ENCODE results near the gene SCYL1. TPM values are rescaled to one million over a fixed set of nuclear protein-coding genes. Genes with fewer than 3 reads are reported as not detected.
"Not testable (repeated sequence)": the region's sequence is repeated elsewhere in the genome, so short reads cannot be mapped to it uniquely, and the experiment has no call there.

The SCYL1 gene
- total RNA-seq, 1 donor from 2014 or later: 16.9 TPM

- not testable (repeated sequence) for H3K36me3 ChIP-seq; H3K27ac ChIP-seq; H3K9ac ChIP-seq; H3K4me2 ChIP-seq; DNase-seq (ENCODE audit: low spot score); H3K36me3 Mint-ChIP-seq; H3K4me3 ChIP-seq; H3F3A ChIP-seq (ENCODE audit: low read depth); H3K27me3 Mint-ChIP-seq (ENCODE audit: insufficient read depth, low read depth); H3K9me3 Mint-ChIP-seq; H3K9me3 ChIP-seq (ENCODE audit: low read depth); H2AFZ ChIP-seq (replicated peaks); H3K27me3 ChIP-seq
- H3K4me1 ChIP-seq: peaks cover 17% of the 10 kb centered on the region
- Mint-ChIP-seq H3K4me1 (peaks cover 36% of the 10 kb centered on the region), H3K27ac (peak overlapping the region; percentile 13), H3K4me3 (peak overlapping the region; percentile 17)
- H4K20me1 ChIP-seq (ENCODE audit: low read depth): peaks cover 31% of the 10 kb centered on the region
- H3K79me2 ChIP-seq (ENCODE audit: low read depth): peaks cover 15% of the 10 kb centered on the region
Measured at GRCh38 chr11:65522718-65523630, 1.9 kb upstream of the SCYL1 start.

- not testable (repeated sequence) for H3K27me3 ChIP-seq; H3K9me3 ChIP-seq (ENCODE audit: low read depth); H3K4me2 ChIP-seq; H3F3A ChIP-seq (ENCODE audit: low read depth); H3K9me3 Mint-ChIP-seq; H3K27ac ChIP-seq; H2AFZ ChIP-seq (replicated peaks); H3K4me3 ChIP-seq; DNase-seq (ENCODE audit: low spot score); H3K27me3 Mint-ChIP-seq (ENCODE audit: insufficient read depth, low read depth); H3K36me3 ChIP-seq; H3K9ac ChIP-seq; H3K36me3 Mint-ChIP-seq
- peak overlapping the region; percentile 50 for H3K4me3 Mint-ChIP-seq
- peaks cover 17% of the 10 kb centered on the region for H3K4me1 ChIP-seq
- peak overlapping the region; percentile 13 for H3K27ac Mint-ChIP-seq
- H3K4me1 Mint-ChIP-seq: peaks cover 36% of the 10 kb centered on the region
- peaks cover 32% of the 10 kb centered on the region for H4K20me1 ChIP-seq (ENCODE audit: low read depth)
- peaks cover 15% of the 10 kb centered on the region for H3K79me2 ChIP-seq (ENCODE audit: low read depth)
Measured at GRCh38 chr11:65523631-65523968, 1.3 kb upstream of the SCYL1 start.

GRCh38 chr11:65524014-65524740 is 706 bp upstream of the SCYL1 start:
- Histone ChIP-seq H3K36me3 (no peaks in the 10 kb centered on the region), H3K27ac (no peak overlapping the region), H3K9ac (no peak overlapping the region), H3F3A (ENCODE audit: low read depth) (peaks cover 8% of the 10 kb centered on the region), H3K4me3 (peak overlapping the region; percentile 34), H3K4me1 (peaks cover 17% of the 10 kb centered on the region), H3K27me3 (no peaks in the 10 kb centered on the region), H2AFZ (replicated peaks) (no peak overlapping the region), H4K20me1 (ENCODE audit: low read depth) (peaks cover 33% of the 10 kb centered on the region), H3K4me2 (peak overlapping the region; percentile 71), H3K9me3 (ENCODE audit: low read depth) (no peaks in the 10 kb centered on the region), H3K79me2 (ENCODE audit: low read depth) (peaks cover 15% of the 10 kb centered on the region)
- Mint-ChIP-seq H3K27me3 (ENCODE audit: insufficient read depth, low read depth) (peaks cover 3% of the 10 kb centered on the region), H3K36me3 (peaks cover 10% of the 10 kb centered on the region), H3K4me1 (peaks cover 40% of the 10 kb centered on the region), H3K27ac (peak overlapping the region; percentile 31), H3K9me3 (no peaks in the 10 kb centered on the region), H3K4me3 (peak overlapping the region; percentile 70)
- no peak for DNase-seq (ENCODE audit: low spot score)
- TF ChIP-seq EZH2phosphoT487 (IDR thresholded peaks at IDR 0.05): no peak
- TF ChIP-seq CTCF (IDR thresholded peaks at IDR 0.05): no peak

- peaks cover 16% of the 10 kb centered on the region for H3K36me3 Mint-ChIP-seq
- H3K79me2 ChIP-seq (ENCODE audit: low read depth): peaks cover 15% of the 10 kb centered on the region
- H3K27me3 ChIP-seq: no peaks in the 10 kb centered on the region
- H3K4me1 Mint-ChIP-seq: peaks cover 40% of the 10 kb centered on the region
- DNase-seq (ENCODE audit: low spot score): no peak
- H3K4me3 ChIP-seq: peak overlapping the region; percentile 99
- H3F3A ChIP-seq (ENCODE audit: low read depth): peaks cover 12% of the 10 kb centered on the region
- no peaks in the 10 kb centered on the region for H3K36me3 ChIP-seq
- H3K4me2 ChIP-seq: peak overlapping the region; percentile 96
- peaks cover 3% of the 10 kb centered on the region for H3K27me3 Mint-ChIP-seq (ENCODE audit: insufficient read depth, low read depth)
- peak overlapping the region; percentile 83 for H2AFZ ChIP-seq (replicated peaks)
- no peaks in the 10 kb centered on the region for H3K9me3 ChIP-seq (ENCODE audit: low read depth)
- no peaks in the 10 kb centered on the region for H3K9me3 Mint-ChIP-seq
- peak overlapping the region; percentile 88 for H3K9ac ChIP-seq
- peaks cover 17% of the 10 kb centered on the region for H3K4me1 ChIP-seq
- no peak overlapping the region for H3K27ac ChIP-seq
- H4K20me1 ChIP-seq (ENCODE audit: low read depth): peaks cover 46% of the 10 kb centered on the region
- peak overlapping the region; percentile 87 for H3K4me3 Mint-ChIP-seq
- TF ChIP-seq EZH2phosphoT487 (IDR thresholded peaks at IDR 0.05) (no peak), EZH2 (IDR thresholded peaks at IDR 0.05) (no peak), CTCF (IDR thresholded peaks at IDR 0.05) (no peak)
- H3K27ac Mint-ChIP-seq: no peak overlapping the region
Measured at GRCh38 chr11:65525546-65526480, 930 bp downstream of the SCYL1 start.

All from neural progenitor cell (in vitro differentiated cells).